ENCODE results near the gene FREY1.

FREY1 gene

DNA sequence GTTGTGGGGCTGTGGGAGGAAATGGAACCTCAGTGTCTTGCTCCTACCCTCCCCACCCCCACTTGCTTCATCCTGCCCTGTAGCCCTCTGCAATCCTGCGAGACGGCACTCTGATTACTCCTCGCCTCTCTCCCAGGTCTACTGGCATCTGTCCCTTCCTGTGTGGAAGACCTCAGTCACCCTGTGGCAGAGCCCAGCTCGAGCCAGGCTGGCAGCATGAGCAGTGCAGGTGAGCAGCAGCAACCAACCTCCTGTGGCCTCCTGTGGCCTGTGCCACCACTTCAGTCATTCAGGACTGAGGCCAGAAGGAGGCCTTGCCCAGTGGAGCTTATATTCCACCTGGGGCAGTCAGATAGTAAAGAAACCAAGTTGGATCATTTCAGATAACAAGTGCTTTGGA is 36.4 kb downstream of the FREY1 start:
- DNase-seq (ENCODE audit: low spot score) = no peak

DNA sequence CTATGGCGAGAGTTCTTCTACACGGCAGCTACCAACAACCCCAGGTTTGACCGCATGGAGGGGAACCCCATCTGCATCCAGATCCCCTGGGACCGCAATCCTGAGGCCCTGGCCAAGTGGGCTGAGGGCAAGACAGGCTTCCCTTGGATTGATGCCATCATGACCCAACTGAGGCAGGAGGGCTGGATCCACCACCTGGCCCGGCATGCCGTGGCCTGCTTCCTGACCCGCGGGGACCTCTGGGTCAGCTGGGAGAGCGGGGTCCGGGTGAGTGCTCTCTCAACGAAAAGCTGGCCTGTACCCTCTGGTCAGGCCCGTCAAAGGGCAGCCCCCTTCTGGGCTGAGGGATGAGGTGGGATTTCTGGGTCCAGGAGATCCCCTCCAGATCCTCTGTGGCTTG is 37.5 kb downstream of the FREY1 start:
- no peak for DNase-seq (ENCODE audit: low spot score)

DNA sequence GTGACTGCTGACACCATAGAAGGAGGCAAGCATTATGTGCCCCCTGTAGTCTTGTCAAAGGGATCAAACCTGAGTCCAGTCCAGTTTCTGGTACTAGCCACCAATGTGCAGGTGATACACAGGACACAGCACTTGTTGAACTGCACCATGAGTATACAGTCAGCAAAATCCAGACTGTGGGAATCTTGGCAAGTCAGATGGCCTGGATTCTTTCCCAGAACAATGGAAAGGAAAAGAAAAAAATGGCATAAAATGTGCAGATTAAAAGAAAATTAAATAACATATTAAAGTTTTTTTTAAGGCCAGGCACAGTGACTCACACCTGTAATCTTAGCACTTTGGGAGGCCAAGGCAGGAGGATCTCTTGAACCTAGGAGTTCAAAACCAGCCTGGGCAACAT is 43.0 kb downstream of the FREY1 start:
- no peak for DNase-seq (ENCODE audit: low spot score)

DNA sequence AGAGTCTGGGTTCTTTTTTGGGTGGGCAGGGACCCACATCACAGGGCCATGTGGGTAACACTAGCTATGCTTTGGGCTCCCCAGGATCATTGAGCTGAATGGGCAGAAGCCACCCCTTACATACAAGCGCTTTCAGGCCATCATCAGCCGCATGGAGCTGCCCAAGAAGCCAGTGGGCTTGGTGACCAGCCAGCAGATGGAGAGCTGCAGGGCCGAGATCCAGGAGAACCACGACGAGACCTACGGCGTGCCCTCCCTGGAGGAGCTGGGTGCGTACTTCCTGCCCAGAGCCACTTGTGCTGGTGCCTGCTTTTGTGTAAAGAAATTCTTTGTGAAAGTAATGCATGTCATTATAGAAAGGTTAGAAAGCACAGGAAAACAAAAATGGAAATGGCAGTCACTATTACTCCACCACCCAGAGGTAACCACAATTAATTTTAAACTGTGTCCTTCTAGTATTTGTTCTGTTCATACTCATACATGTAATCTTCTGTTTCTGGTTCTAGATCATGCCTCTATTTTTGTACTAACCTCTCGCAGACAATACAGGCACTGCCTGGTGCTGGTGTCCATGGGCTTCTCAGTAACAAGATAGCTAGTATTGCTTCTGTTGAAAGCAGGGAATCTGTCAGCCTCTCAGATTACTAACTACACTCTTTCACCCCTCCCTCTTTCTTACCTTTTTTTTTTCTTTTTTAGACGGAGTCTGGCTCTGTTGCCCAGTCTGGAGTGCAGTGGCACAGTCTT is 46.1 kb downstream of the FREY1 start:
- no peak for DNase-seq (ENCODE audit: low spot score)

DNA sequence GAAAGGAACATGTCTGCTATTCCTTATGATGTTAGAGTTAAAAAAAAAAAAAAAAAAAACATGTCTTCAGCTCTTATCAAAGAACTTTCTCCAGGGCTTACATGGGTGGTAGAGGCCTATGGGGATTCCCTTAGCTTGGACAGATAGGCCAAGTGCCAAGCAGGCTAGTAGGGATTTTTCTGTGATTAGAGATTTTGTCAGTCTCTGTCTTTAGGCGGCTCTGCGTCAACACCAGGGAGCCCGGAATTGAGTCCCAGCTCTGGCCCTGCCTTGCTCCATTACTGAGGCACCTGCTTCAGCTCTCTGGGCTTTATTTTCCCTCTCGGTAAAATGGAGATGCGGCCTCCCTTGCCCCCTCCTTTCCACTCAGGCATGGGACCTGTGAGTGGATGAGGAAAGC is 46.7 kb downstream of the FREY1 start:
- DNase-seq (ENCODE audit: low spot score) = no peak

DNA sequence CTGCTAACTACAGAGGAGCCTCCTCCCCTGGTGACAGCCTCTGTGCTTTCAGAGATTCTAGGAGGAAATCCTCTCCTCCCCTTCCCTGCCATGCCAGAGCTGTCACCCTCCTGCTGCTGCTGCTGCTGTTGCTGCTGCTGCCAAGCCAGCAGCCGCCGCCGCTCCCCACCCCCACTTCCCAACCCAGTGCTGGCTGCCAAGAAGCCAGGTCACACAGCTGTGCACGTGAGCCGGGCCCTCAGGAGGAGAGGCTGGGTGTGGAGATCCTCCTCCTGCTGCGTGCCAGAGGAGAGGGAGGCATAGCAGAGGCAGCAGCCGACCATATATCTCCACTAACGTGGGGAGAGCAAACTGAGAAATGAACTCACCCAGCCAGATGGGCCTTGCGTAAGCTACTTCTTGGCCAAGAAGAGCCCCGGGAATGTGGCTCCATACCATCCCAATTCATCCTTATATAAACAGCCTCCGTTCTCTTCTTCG is 47.4 kb downstream of the FREY1 start:
- no peak for DNase-seq (ENCODE audit: low spot score)

DNA sequence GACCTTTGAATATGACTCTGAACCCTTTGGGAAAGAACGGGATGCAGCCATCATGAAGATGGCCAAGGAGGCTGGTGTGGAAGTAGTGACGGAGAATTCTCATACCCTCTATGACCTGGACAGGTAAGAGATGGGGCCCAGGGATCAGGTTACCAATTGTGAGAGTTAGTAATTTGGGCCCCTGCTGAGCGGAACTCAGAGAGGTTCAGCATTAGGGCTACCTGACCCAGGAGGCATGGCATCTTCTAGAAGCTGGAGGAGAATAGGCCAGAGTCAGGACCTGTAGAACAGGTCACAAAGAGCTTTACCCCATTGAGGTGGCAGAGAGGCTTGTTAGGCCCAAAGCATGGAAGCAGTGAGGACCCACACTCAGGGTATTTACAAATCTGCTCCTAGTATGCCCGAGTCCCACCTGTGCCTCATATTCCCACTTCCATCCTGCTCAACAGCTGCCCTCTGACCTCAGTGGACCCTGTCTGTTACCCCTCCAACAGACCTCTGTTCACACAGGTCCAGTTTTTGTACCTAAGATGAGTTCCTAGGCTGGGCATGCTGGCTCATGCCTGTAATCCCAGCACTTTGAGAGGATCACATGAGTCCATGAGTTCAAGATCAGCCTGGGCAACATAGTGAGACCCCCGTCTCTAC is 48.2 kb downstream of the FREY1 start:
- no peak for DNase-seq (ENCODE audit: low spot score)

DNA sequence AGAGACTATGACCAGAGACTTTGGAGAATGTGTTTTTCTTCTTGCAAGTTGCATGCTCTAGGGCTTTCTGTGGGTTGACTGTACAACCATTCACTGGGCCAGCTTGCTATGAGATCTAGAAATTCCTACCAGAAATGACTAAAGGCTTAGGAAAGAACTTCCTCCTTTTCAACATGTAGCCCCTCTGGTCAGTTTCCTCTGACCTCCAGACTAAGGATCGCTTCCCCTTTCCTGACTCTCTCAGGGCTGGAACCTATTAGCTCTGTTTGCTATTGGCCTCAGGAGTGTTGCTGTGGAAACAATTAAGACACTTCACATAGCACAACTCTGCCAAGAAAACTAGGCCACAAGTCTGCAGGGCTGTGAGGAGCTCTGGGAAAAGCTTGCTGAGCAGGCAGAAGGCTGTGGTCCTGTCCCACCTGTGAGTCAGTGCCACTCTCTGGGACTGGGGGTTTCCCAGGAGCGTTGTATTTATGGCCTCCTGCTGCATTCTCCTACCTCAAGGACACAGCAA is 49.1 kb downstream of the FREY1 start:
- DNase-seq (ENCODE audit: low spot score) = no peak
